ENCODE data around the gene DBNL.

GRCh38 chr7:44109991-44110390 lies 65.5 kb downstream of the DBNL start:
- TF ChIP-seq EZH2 (IDR thresholded peaks at IDR 0.05; ENCODE audit: borderline replicate concordance, insufficient read depth, low read length, poor library complexity, severe bottlenecking) (no peak), RAD21 (conservative IDR thresholded peaks at IDR 0.05) (no peak), CTCF (IDR thresholded peaks at IDR 0.05; ENCODE audit: poor library complexity, severe bottlenecking) (no peak), MXI1 (conservative IDR thresholded peaks at IDR 0.05; ENCODE audit: poor library complexity, severe bottlenecking) (no peak)
- TF ChIP-seq, protein P1, sequence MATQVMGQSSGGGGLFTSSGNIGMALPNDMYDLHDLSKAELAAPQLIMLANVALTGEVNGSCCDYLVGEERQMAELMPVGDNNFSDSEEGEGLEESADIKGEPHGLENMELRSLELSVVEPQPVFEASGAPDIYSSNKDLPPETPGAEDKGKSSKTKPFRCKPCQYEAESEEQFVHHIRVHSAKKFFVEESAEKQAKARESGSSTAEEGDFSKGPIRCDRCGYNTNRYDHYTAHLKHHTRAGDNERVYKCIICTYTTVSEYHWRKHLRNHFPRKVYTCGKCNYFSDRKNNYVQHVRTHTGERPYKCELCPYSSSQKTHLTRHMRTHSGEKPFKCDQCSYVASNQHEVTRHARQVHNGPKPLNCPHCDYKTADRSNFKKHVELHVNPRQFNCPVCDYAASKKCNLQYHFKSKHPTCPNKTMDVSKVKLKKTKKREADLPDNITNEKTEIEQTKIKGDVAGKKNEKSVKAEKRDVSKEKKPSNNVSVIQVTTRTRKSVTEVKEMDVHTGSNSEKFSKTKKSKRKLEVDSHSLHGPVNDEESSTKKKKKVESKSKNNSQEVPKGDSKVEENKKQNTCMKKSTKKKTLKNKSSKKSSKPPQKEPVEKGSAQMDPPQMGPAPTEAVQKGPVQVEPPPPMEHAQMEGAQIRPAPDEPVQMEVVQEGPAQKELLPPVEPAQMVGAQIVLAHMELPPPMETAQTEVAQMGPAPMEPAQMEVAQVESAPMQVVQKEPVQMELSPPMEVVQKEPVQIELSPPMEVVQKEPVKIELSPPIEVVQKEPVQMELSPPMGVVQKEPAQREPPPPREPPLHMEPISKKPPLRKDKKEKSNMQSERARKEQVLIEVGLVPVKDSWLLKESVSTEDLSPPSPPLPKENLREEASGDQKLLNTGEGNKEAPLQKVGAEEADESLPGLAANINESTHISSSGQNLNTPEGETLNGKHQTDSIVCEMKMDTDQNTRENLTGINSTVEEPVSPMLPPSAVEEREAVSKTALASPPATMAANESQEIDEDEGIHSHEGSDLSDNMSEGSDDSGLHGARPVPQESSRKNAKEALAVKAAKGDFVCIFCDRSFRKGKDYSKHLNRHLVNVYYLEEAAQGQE (IDR thresholded peaks at IDR 0.05; ENCODE audit: borderline replicate concordance), result no peak

Measured in neural cell (in vitro differentiated cells).